CD4-positive, CD25-positive, alpha-beta regulatory T cell (primary cell): ENCODE results near the gene CACNA2D3. TPM values are rescaled to one million over a fixed set of nuclear protein-coding genes. Genes with fewer than 3 reads are reported as not detected.

Experiments
- ATAC-seq, 2 donors: fragments of 150-1000 bp; cut with Tn5 transposase; one replicate each; pipeline ENCODE4 v1.10.0; 2021; ENCODE audit warnings: low read depth in 2 of 2, moderate number of reproducible peaks in 2 of 2, moderate library complexity in 1 of 2
- DNase-seq, 3 donors: peaks; one replicate each; pipeline versions ENCODE4 v3.0.0 to v3.0.0-alpha.2; 2012 to 2022; ENCODE audit warnings: mixed read lengths in 1 of 3
- H3K27ac ChIP-seq: one replicate; pipeline ENCODE4 v1.7.0; 2013; ENCODE audit warnings: mild to moderate bottlenecking, low read length; ENCODE audit not compliant: insufficient read depth, poor library complexity, severe bottlenecking
- H3K27me3 ChIP-seq: one replicate; pipeline ENCODE4 v1.7.0; 2013; ENCODE audit warnings: low read length; ENCODE audit not compliant: control insufficient read depth, insufficient read depth
- H3K36me3 ChIP-seq: one replicate; pipeline ENCODE4 v1.7.0; 2013; ENCODE audit warnings: mild to moderate bottlenecking, low read length, moderate library complexity; ENCODE audit not compliant: control insufficient read depth, insufficient read depth
- H3K4me1 ChIP-seq: 2 replicates; pipeline ENCODE4 v1.7.0; 2013; ENCODE audit warnings: mild to moderate bottlenecking, low read length; ENCODE audit not compliant: insufficient read depth, control insufficient read depth, poor library complexity, severe bottlenecking
- H3K4me3 ChIP-seq: one replicate; pipeline ENCODE4 v1.7.0; 2013; ENCODE audit warnings: low read depth, mild to moderate bottlenecking, low read length, moderate library complexity
- H3K9me3 ChIP-seq, 2 experiments: 1 replicate in 1 of 2; 2 replicates in 1 of 2; pipeline ENCODE4 v1.7.0; 2013; ENCODE audit warnings: low read length in 2 of 2, mild to moderate bottlenecking in 1 of 2, moderate library complexity in 1 of 2; ENCODE audit not compliant: control insufficient read depth in 2 of 2
- H3K27ac Mint-ChIP-seq, 3 donors: one replicate each; pipeline ENCODE4 v1.8.0; 2020 to 2022; ENCODE audit warnings: mild to moderate bottlenecking in 3 of 3, mixed read lengths in 3 of 3, moderate library complexity in 2 of 3
- H3K27me3 Mint-ChIP-seq: one replicate; pipeline ENCODE4 v1.8.0; 2022; ENCODE audit warnings: mild to moderate bottlenecking, mixed read lengths
- H3K36me3 Mint-ChIP-seq: one replicate; pipeline ENCODE4 v1.8.0; 2020; ENCODE audit warnings: mixed read lengths
- H3K4me1 Mint-ChIP-seq, 4 donors: one replicate each; pipeline ENCODE4 v1.8.0; 2020 to 2022; ENCODE audit warnings: mixed read lengths in 4 of 4, mild to moderate bottlenecking in 1 of 4
- H3K4me3 Mint-ChIP-seq, 4 donors: one replicate each; pipeline ENCODE4 v1.8.0; 2020 to 2022; ENCODE audit warnings: mild to moderate bottlenecking in 4 of 4, mixed read lengths in 4 of 4, moderate library complexity in 3 of 4
- H3K9me3 Mint-ChIP-seq, 7 donors: one replicate each; pipeline ENCODE4 v1.8.0; 2020 to 2022; ENCODE audit warnings: mixed read lengths in 7 of 7, mild to moderate bottlenecking in 3 of 7, moderate library complexity in 2 of 7
- polyA plus RNA-seq, 4 donors: library from polyadenylated mRNA; unstranded; fragments of 300-500 nt; fragmentation: Illumina TruSeq; gene quantifications; one replicate each; pipeline ENCODE4 v1.2.3, GENCODE V29; 2021
- total RNA-seq: library from RNA; stranded (reverse); gene quantifications from one replicate; pipeline ENCODE4 v1.2.3, GENCODE V29; 2022

The CACNA2D3 gene
- total and polyA plus RNA-seq, 5 donors from 2014 or later: not detected

- ATAC-seq: no peak
- no peak overlapping the region for H3K4me3 Mint-ChIP-seq
These were observed 733.9 kb downstream of the CACNA2D3 start for GRCh38 chr3:54856271-54856670.

DNA sequence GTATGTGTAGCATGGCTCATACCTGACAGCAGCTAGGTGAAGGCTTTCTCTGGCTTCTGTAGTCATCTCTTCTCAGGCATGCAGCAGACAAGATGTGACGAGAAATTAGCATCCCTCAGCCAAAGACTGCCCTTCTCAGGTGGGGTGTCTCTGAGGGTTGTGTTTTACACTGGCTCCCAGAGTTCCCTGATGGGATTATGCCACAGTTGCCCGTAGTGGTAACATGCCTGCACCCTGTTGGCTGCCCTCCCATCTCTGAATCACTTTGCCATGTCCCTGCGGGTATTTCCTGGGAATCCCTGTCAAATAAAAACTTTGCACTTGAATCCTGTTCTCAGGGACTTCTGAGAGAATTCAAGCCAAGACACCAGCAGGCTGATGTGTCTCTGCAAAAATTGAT, 735.0 kb downstream of the CACNA2D3 start:
- no peak overlapping the region for H3K4me3 ChIP-seq
- H3K4me1 Mint-ChIP-seq: no peaks in the 10 kb centered on the region
- peaks cover 0 to 3% (median 0%) of the 10 kb centered on the region in 7 donors for H3K9me3 Mint-ChIP-seq
- H3K27me3 Mint-ChIP-seq: peaks cover 9% of the 10 kb centered on the region
- H3K9me3 ChIP-seq: no peaks in the 10 kb centered on the region
- H3K4me1 ChIP-seq: no peaks in the 10 kb centered on the region
- H3K36me3 ChIP-seq: no peaks in the 10 kb centered on the region
- no peak for DNase-seq
- H3K27ac Mint-ChIP-seq: no peak overlapping the region
- H3K27ac ChIP-seq: no peak overlapping the region
- no peak overlapping the region for H3K4me3 Mint-ChIP-seq
- H3K36me3 Mint-ChIP-seq: no peaks in the 10 kb centered on the region
- no peak for ATAC-seq
- H3K27me3 ChIP-seq: no peaks in the 10 kb centered on the region

More at GRCh38 chr3:54856271-54856670, 733.9 kb downstream of the CACNA2D3 start:
- H3K36me3 ChIP-seq: no peaks in the 10 kb centered on the region
- peaks cover 9% of the 10 kb centered on the region for H3K27me3 Mint-ChIP-seq
- H3K4me3 ChIP-seq: no peak overlapping the region
- no peaks in the 10 kb centered on the region for H3K4me1 ChIP-seq
- H3K36me3 Mint-ChIP-seq: no peaks in the 10 kb centered on the region
- DNase-seq: no peak
- H3K4me1 Mint-ChIP-seq: no peaks in the 10 kb centered on the region
- no peak overlapping the region for H3K27ac Mint-ChIP-seq
- H3K27ac ChIP-seq: no peak overlapping the region
- H3K9me3 ChIP-seq: no peaks in the 10 kb centered on the region
- peaks cover 0 to 3% (median 0%) of the 10 kb centered on the region in 7 donors for H3K9me3 Mint-ChIP-seq
- H3K27me3 ChIP-seq: no peaks in the 10 kb centered on the region

DNA sequence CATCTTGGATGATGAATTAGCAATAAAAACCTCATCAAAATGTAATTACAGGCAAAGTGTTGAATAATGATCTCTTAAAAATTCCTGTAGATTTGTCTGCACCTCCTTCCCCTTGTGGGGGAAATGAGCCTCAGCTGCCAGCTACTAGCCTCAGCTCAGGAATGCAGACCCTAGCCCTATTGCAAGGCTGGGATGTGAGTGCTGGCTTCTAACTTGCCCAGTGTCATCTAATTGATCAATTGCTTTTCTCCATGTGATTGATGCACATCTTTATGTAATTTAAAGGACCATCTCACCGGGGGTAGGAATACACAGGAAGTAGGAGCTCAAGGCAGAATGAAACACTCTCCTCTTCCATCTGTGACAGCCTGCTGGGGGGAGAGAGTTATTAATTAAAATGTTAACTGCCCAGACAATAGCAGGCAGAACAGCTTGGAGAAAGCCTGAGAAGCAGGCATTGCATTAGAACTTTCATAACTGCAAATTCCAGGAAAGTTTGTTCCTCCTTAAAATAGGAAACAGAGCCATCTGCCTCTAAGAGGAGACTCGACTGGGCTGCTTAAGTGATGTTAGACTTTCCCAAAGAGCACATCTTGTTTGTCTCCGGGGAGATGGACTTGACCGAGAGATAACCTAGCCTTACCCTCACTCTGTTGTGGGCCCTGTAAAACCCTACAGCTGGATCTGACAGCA, 735.9 kb downstream of the CACNA2D3 start:
- no peaks in the 10 kb centered on the region for H3K4me1 ChIP-seq
- H3K9me3 ChIP-seq: no peaks in the 10 kb centered on the region
- no peaks in the 10 kb centered on the region for H3K36me3 ChIP-seq
- no peak overlapping the region for H3K27ac Mint-ChIP-seq
- H3K36me3 Mint-ChIP-seq: no peaks in the 10 kb centered on the region
- peaks cover 0 to 2% (median 0%) of the 10 kb centered on the region in 7 donors for H3K9me3 Mint-ChIP-seq
- H3K27me3 ChIP-seq: no peaks in the 10 kb centered on the region
- no peak overlapping the region for H3K4me3 Mint-ChIP-seq
- H3K4me1 Mint-ChIP-seq: no peaks in the 10 kb centered on the region
- no peak for DNase-seq
- ATAC-seq: no peak
- H3K4me3 ChIP-seq: no peak overlapping the region
- H3K27me3 Mint-ChIP-seq: peaks cover 9% of the 10 kb centered on the region
- no peak overlapping the region for H3K27ac ChIP-seq

- Mint-ChIP-seq H3K4me1 (no peaks in the 10 kb centered on the region), H3K27me3 (peaks cover 9% of the 10 kb centered on the region), H3K27ac (no peak overlapping the region), H3K4me3 (no peak overlapping the region), H3K36me3 (no peaks in the 10 kb centered on the region), H3K9me3 (peaks cover 0 to 2% (median 0%) of the 10 kb centered on the region in 7 donors)
- H3K4me1 ChIP-seq: no peaks in the 10 kb centered on the region
- no peak overlapping the region for H3K27ac ChIP-seq
- ATAC-seq (no peak), DNase-seq (no peak)
- no peaks in the 10 kb centered on the region for H3K36me3 ChIP-seq
- no peaks in the 10 kb centered on the region for H3K9me3 ChIP-seq
- no peaks in the 10 kb centered on the region for H3K27me3 ChIP-seq
- no peak overlapping the region for H3K4me3 ChIP-seq
These were observed 736.8 kb downstream of the CACNA2D3 start for GRCh38 chr3:54859184-54859583.

DNA sequence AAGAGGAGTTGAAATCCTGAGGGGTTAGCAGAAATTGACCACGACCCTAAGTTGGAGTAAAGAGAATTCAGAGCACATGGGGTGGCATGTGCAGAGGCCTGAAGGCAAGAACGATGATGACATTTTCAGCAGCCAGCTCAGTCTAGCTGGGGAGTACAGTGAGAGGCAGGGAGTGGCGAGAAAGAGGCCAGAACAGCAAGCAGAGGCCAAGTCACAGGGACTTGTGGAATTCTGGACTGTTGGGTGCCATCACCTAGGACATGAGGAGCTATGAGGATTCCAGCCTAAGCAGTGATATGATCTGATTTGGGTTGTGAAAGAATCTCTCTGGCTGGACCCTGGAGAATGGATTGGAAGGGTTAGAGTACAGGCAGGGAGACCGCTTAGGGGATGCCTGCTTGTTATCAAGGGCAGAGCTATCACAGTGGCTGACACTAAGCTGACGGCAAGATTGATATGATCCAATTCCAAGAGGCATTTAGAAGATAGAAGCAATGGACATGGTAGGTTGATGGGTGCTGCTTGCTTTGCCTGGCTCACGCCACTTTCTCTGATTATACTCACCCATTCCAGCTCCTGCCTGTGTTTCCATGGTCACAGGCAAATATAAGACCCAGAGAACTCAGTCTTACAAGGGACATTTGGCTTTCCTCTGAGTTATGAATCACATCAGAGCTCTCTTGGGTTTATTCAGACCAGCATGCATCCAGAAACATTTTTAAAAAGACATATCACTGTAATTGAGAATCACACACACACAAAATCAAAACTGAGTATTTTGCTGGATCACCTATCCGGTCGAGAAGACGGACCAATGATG, 739.1 kb downstream of the CACNA2D3 start:
- Histone ChIP-seq H3K4me3 (no peak overlapping the region), H3K27ac (no peak overlapping the region), H3K36me3 (no peaks in the 10 kb centered on the region), H3K4me1 (no peaks in the 10 kb centered on the region), H3K9me3 (no peaks in the 10 kb centered on the region), H3K27me3 (no peaks in the 10 kb centered on the region)
- no peaks in the 10 kb centered on the region for H3K27me3 Mint-ChIP-seq
- H3K27ac Mint-ChIP-seq: no peak overlapping the region
- no peaks in the 10 kb centered on the region for H3K4me1 Mint-ChIP-seq
- ATAC-seq (no peak), DNase-seq (no peak)
- no peak overlapping the region for H3K4me3 Mint-ChIP-seq
- no peaks in the 10 kb centered on the region for H3K36me3 Mint-ChIP-seq
- H3K9me3 Mint-ChIP-seq: peaks cover 0 to 2% (median 0%) of the 10 kb centered on the region in 7 donors

DNA sequence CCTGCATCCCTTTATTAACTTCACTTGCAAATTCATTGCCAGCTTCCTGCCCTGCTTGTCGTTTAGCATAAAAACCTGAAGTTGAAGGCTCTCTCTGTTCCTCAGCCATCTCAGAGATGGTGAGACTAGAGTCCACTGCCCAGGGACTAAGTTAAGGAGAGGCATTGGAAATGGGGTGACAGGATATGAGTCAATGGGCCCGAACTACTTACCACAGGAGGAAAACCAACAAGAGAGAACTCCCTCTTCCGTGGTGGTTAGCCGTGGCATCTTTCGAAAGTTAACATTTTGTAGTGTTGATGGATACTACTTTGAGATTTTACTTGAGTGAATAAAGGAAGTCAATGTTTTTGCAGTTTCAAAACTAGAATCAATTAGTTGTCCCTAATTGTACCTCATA, 740.2 kb downstream of the CACNA2D3 start:
- Histone ChIP-seq H3K36me3 (no peaks in the 10 kb centered on the region), H3K4me1 (no peaks in the 10 kb centered on the region)
- H3K4me1 Mint-ChIP-seq: no peaks in the 10 kb centered on the region

GRCh38 chr3:54863366-54863765, 741.0 kb downstream of the CACNA2D3 start:
- Histone ChIP-seq H3K27me3 (no peaks in the 10 kb centered on the region), H3K4me3 (no peak overlapping the region), H3K36me3 (no peaks in the 10 kb centered on the region), H3K4me1 (no peaks in the 10 kb centered on the region), H3K27ac (no peak overlapping the region), H3K9me3 (no peaks in the 10 kb centered on the region)
- no peak for ATAC-seq
- DNase-seq: no peak
- Mint-ChIP-seq H3K36me3 (no peaks in the 10 kb centered on the region), H3K4me3 (no peak overlapping the region), H3K9me3 (peaks cover 0 to 2% (median 0%) of the 10 kb centered on the region in 7 donors), H3K27me3 (no peaks in the 10 kb centered on the region), H3K27ac (no peak overlapping the region), H3K4me1 (no peaks in the 10 kb centered on the region)

More for the DNA sequence above, 740.2 kb downstream of the CACNA2D3 start:
- no peak overlapping the region for H3K4me3 ChIP-seq
- Mint-ChIP-seq H3K27me3 (no peaks in the 10 kb centered on the region), H3K9me3 (peaks cover 0 to 2% (median 0%) of the 10 kb centered on the region in 7 donors), H3K27ac (no peak overlapping the region), H3K36me3 (no peaks in the 10 kb centered on the region), H3K4me3 (no peak overlapping the region)
- H3K27me3 ChIP-seq: no peaks in the 10 kb centered on the region
- ATAC-seq (no peak), DNase-seq (no peak)
- no peak overlapping the region for H3K27ac ChIP-seq
- no peaks in the 10 kb centered on the region for H3K9me3 ChIP-seq
